SK-N-SH (cell line): Measurements from ENCODE around the gene COL10A1. TPM values are rescaled to one million over a fixed set of nuclear protein-coding genes. Genes with fewer than 3 reads are reported as not detected.

Experiments used
- CTCF ChIA-PET: fragments of 300-600, 350-600 bp; formaldehyde crosslinking; extraction: SDS; loops from one replicate; lab custom pipeline; 2021; lab: Yijun Ruan, JAX
- POLR2A ChIA-PET: fragments of 350-600 bp; sonication (Branson Sonifier 250); formaldehyde crosslinking; extraction: SDS; loops from one replicate; lab custom pipeline; 2020; ENCODE audit warnings: antibody characterized with exemption, inconsistent platforms; lab: Yijun Ruan, JAX
- DNase-seq: peaks from one replicate; pipeline ENCODE4 v3.0.0; 2012
- H2AFZ ChIP-seq: fragments of 200-600 bp; sonication (generic); 2 replicates; pipeline ENCODE4 v1.8.1; 2016; ENCODE audit warnings: antibody characterized with exemption, mild to moderate bottlenecking, low read depth
- H3F3A ChIP-seq: fragments of 200-600 bp; sonication (generic); replicated peaks from 2 replicates; pipeline ENCODE3; 2016; ENCODE audit warnings: antibody characterized with exemption, mild to moderate bottlenecking; ENCODE audit not compliant: insufficient read depth
- H3K27ac ChIP-seq, 2 experiments: fragments of 200-500 bp in 1 of 2; fragments of 200-600 bp in 1 of 2; sonication (Bioruptor generic) in 1 of 2; sonication (generic), shearing (Covaris generic) in 1 of 2; 2 replicates each; pipeline versions ENCODE4 v1.5.1 to v1.6.1; 2014 to 2016; ENCODE audit warnings: low read depth in 2 of 2, inconsistent platforms in 1 of 2, low read length in 1 of 2, mild to moderate bottlenecking in 1 of 2, mixed read lengths in 1 of 2
- H3K27me3 ChIP-seq: fragments of 200-600 bp; sonication (generic), shearing (Covaris generic); 2 replicates; pipeline ENCODE4 v1.6.1; 2016; ENCODE audit warnings: mixed run types; ENCODE audit not compliant: insufficient read depth
- H3K36me3 ChIP-seq, 2 experiments: fragments of 200-500 bp in 1 of 2; fragments of 200-600 bp in 1 of 2; sonication (Bioruptor generic) in 1 of 2; sonication (generic) in 1 of 2; replicated peaks in 1 of 2; 2 replicates each; pipeline versions ENCODE3 to v1.5.1; 2014 to 2016; ENCODE audit warnings: low read length in 1 of 2, mild to moderate bottlenecking in 1 of 2; ENCODE audit not compliant: insufficient read depth in 2 of 2, control insufficient read depth in 1 of 2
- H3K4me1 ChIP-seq, 2 experiments: fragments of 200-500 bp in 1 of 2; fragments of 200-600 bp in 1 of 2; sonication (Bioruptor generic) in 1 of 2; sonication (generic), shearing (Covaris generic) in 1 of 2; 2 replicates each; pipeline versions ENCODE4 v1.5.1 to v1.6.1; 2014 to 2016; ENCODE audit warnings: low read depth in 1 of 2, low read length in 1 of 2, mixed run types in 1 of 2; ENCODE audit not compliant: insufficient read depth in 2 of 2, control insufficient read depth in 1 of 2
- H3K4me2 ChIP-seq: fragments of 200-600 bp; sonication (generic), shearing (Covaris generic); 2 replicates; pipeline ENCODE4 v1.6.1; 2017; ENCODE audit warnings: mixed run types
- H3K4me3 ChIP-seq, 2 experiments: fragments of 200-500 bp in 1 of 2; fragments of 200-600 bp in 1 of 2; sonication (Bioruptor generic) in 1 of 2; sonication (generic), shearing (Covaris generic) in 1 of 2; 2 replicates each; pipeline versions ENCODE4 v1.5.1 to v1.8.1; 2014 to 2016; ENCODE audit warnings: low read depth in 2 of 2, inconsistent platforms in 1 of 2, low read length in 1 of 2, mild to moderate bottlenecking in 1 of 2, mixed read lengths in 1 of 2, moderate library complexity in 1 of 2
- H3K79me2 ChIP-seq: fragments of 200-600 bp; sonication (generic); 2 replicates; pipeline ENCODE4 v1.8.1; 2017; ENCODE audit warnings: mild to moderate bottlenecking; ENCODE audit not compliant: insufficient read depth
- H3K9ac ChIP-seq: fragments of 200-600 bp; sonication (generic); 2 replicates; pipeline ENCODE4 v1.6.1; 2017; ENCODE audit warnings: mixed run types
- H3K9me2 ChIP-seq: fragments of 200-600 bp; sonication (generic); 2 replicates; pipeline ENCODE4 v1.6.1; 2017; ENCODE audit warnings: mixed run types
- H3K9me3 ChIP-seq: fragments of 200-600 bp; sonication (generic); 2 replicates; pipeline ENCODE4 v1.6.1; 2017; ENCODE audit warnings: mixed run types, mild to moderate bottlenecking, moderate library complexity
- H4K20me1 ChIP-seq: fragments of 200-600 bp; sonication (generic); 2 replicates; pipeline ENCODE4 v1.6.1; 2017; ENCODE audit warnings: mild to moderate bottlenecking, mixed run types; ENCODE audit not compliant: insufficient read depth
- CHD2 ChIP-seq: fragments of 150-350 bp; IDR thresholded peaks from 2 replicates; pipeline ENCODE4 v1.6.1; 2018; ENCODE audit warnings: low read length; ENCODE audit not compliant: partially characterized antibody
- CTCF ChIP-seq: fragments of 200-600 bp; sonication (generic); IDR thresholded peaks from 2 replicates; pipeline ENCODE4 v1.6.1; 2017; ENCODE audit warnings: antibody characterized with exemption, mild to moderate bottlenecking, moderate library complexity
- EZH2phosphoT487 ChIP-seq: fragments of 200-600 bp; sonication (generic); IDR thresholded peaks from 2 replicates; pipeline ENCODE4 v1.6.1; 2017; ENCODE audit warnings: low read depth, mixed run types, mild to moderate bottlenecking, antibody characterized with exemption, moderate library complexity, borderline replicate concordance
- FOSL2 ChIP-seq: IDR thresholded peaks from 2 replicates; pipeline ENCODE4 v1.4.0; 2012; ENCODE audit warnings: low read depth, mild to moderate bottlenecking, moderate library complexity, borderline replicate concordance
- GABPA ChIP-seq: IDR thresholded peaks from 2 replicates; pipeline ENCODE4 v1.4.0; 2012; ENCODE audit warnings: low read depth, mild to moderate bottlenecking
- GATA2 ChIP-seq: sonication (generic); formaldehyde crosslinking; IDR thresholded peaks from 2 replicates; pipeline ENCODE4 v1.5.0; 2020; ENCODE audit warnings: mild to moderate bottlenecking, missing genetic modification reagents
- IRF3 ChIP-seq: fragments of 150-350 bp; IDR thresholded peaks from 2 replicates; pipeline ENCODE4 v1.6.1; 2016; ENCODE audit warnings: mild to moderate bottlenecking, low read depth, low read length
- JUND ChIP-seq: IDR thresholded peaks from 2 replicates; pipeline ENCODE4 v1.4.0; 2012
- NFIC ChIP-seq: IDR thresholded peaks from 2 replicates; pipeline ENCODE4 v1.4.0; 2012; ENCODE audit warnings: borderline replicate concordance
- NRF1 ChIP-seq: IDR thresholded peaks from 2 replicates; pipeline ENCODE4 v1.6.1; 2012; ENCODE audit warnings: low read depth, mild to moderate bottlenecking, low read length
- PBX3 ChIP-seq: IDR thresholded peaks from 2 replicates; pipeline ENCODE4; 2012
- RCOR1 ChIP-seq: fragments of 150-350 bp; IDR thresholded peaks from 2 replicates; pipeline ENCODE4 v1.6.1; 2017; ENCODE audit warnings: antibody characterized with exemption, low read length
- REST ChIP-seq: IDR thresholded peaks from 2 replicates; pipeline ENCODE4 v1.6.1; 2012; ENCODE audit warnings: mild to moderate bottlenecking, low read depth, low read length, moderate library complexity
- RFX5 ChIP-seq: IDR thresholded peaks from 2 replicates; pipeline ENCODE4 v1.6.1; 2012; ENCODE audit warnings: mild to moderate bottlenecking, improper control_type of control experiment, low read length
- TAF1 ChIP-seq: IDR thresholded peaks from 2 replicates; pipeline ENCODE4 v1.6.1; 2012; ENCODE audit warnings: low read depth, mild to moderate bottlenecking, low read length, moderate library complexity, borderline replicate concordance
- TEAD4 ChIP-seq: IDR thresholded peaks from 2 replicates; pipeline ENCODE4 v1.4.0; 2012; ENCODE audit warnings: mild to moderate bottlenecking, borderline replicate concordance; ENCODE audit not compliant: insufficient read depth
- USF1 ChIP-seq: IDR thresholded peaks from 2 replicates; pipeline ENCODE4 v1.4.0; 2012; ENCODE audit warnings: low read depth, borderline replicate concordance
- ZBTB33 ChIP-seq: IDR thresholded peaks from 2 replicates; pipeline ENCODE4 v1.4.0; 2012; ENCODE audit warnings: low read depth, borderline replicate concordance
- WGBS: methylation state at CpG from one replicate; pipeline ENCODE4 v1.1.6; 2017; ENCODE audit warnings: low lambda C conversion rate; 5-methylcytosine and 5-hydroxymethylcytosine counted together
- polyA plus RNA-seq, 3 experiments: library from polyadenylated mRNA; depleted of rRNA; stranded (reverse); fragments of >200 nt; gene quantifications; 2 replicates each; pipeline ENCODE4 v1.2.3, GENCODE V29; 2012

COL10A1 gene
- polyA plus RNA-seq, 1 of the 3 experiments (the other 2 are of a cell fraction), result 5.1 TPM

- TF ChIP-seq REST, result no peak
Observed at GRCh38 chr6:116136933-116137340, 11.0 kb upstream of the COL10A1 start (continued).

- Histone ChIP-seq H3K4me2 (no peak overlapping the region), H3K9ac (no peak overlapping the region)
- TF ChIP-seq TEAD4, result no peak
- TF ChIP-seq IRF3, result no peak
- no peak for TF ChIP-seq ZBTB33
- no peak for TF ChIP-seq RCOR1
- TF ChIP-seq EZH2phosphoT487, result no peak
- no peak for TF ChIP-seq PBX3
- TF ChIP-seq JUND, result no peak
- TF ChIP-seq NRF1, result no peak
- TF ChIP-seq USF1, result no peak
- no peak for TF ChIP-seq GABPA
- TF ChIP-seq TAF1, result no peak
- no peak for TF ChIP-seq FOSL2
- no peak for TF ChIP-seq CHD2
- TF ChIP-seq NFIC, result no peak
- TF ChIP-seq CTCF, result no peak
- no peak for TF ChIP-seq RFX5
- TF ChIP-seq GATA2 (CRISPR knock-in tag), result no peak
- TF ChIP-seq, all 33 proteins: peak for 0
- Histone ChIP-seq H3K9me3 (no peaks in the 10 kb centered on the region), H3F3A (no peaks in the 10 kb centered on the region), H3K4me1 (no peaks in the 10 kb centered on the region), H3K27ac (no peak overlapping the region), H3K4me3 (no peak overlapping the region), H3K36me3 (peaks cover 0 to 5% of the 10 kb centered on the region in 2 experiments), H3K27me3 (no peaks in the 10 kb centered on the region), H4K20me1 (no peaks in the 10 kb centered on the region), H3K9me2 (no peaks in the 10 kb centered on the region), H3K79me2 (no peaks in the 10 kb centered on the region), H2AFZ (no peak overlapping the region)
- DNase-seq, result no peak
- ChIA-PET CTCF (no interaction called here), POLR2A (no interaction called here)
- WGBS, result 88% methylated on average over 1 of the region's 1 CpG
Observed at GRCh38 chr6:116136373-116136772, 10.4 kb upstream of the COL10A1 start.
